Tibial artery (tissue), 4 donors: Measurements from ENCODE around the gene TRMT1.
A peak's percentile ranks its signal among the peaks of the same experiment; 100 is the strongest.

ENCODE experiments used
- DNase-seq, 2 donors: peaks; one replicate each; pipeline ENCODE4 v3.0.0-alpha.2; 2019
- H3K27ac ChIP-seq, 2 donors: fragments of 200-600 bp; sonication (generic) in 1 of 2; 1 replicate in 1 of 2; 2 replicates in 1 of 2; pipeline ENCODE4 v1.5.1; 2018 to 2019; ENCODE audit warnings: mild to moderate bottlenecking in 1 of 2
- H3K27me3 ChIP-seq, 2 donors: fragments of 200-600 bp; sonication (generic) in 1 of 2; one replicate each; pipeline versions ENCODE4 v1.5.1 to v1.6.0; 2016 to 2019
- H3K36me3 ChIP-seq, 3 donors: fragments of 200-600 bp; sonication (generic) in 2 of 3; one replicate each; pipeline ENCODE4 v1.5.1; 2016 to 2019; ENCODE audit warnings: mild to moderate bottlenecking in 2 of 3
- H3K4me1 ChIP-seq, 4 donors: fragments of 200-600 bp; sonication (generic) in 2 of 4; 1 replicate in 3 of 4; 2 replicates in 1 of 4; pipeline ENCODE4 v1.5.1; 2016 to 2019
- H3K4me3 ChIP-seq, 2 donors: fragments of 200-600 bp; sonication (generic) in 1 of 2; 1 replicate in 1 of 2; 2 replicates in 1 of 2; pipeline ENCODE4 v1.5.1; 2018 to 2019; ENCODE audit warnings: mild to moderate bottlenecking in 2 of 2
- H3K9me3 ChIP-seq, 3 donors: fragments of 200-600 bp; sonication (generic) in 1 of 3; one replicate each; pipeline ENCODE4 v1.5.1; 2016 to 2019
- intact Hi-C: fragments of 100-400 bp; cut with DNase I; formaldehyde crosslinking; loops from one replicate; pipeline ENCODE4 v1.15.0; 2023; ENCODE audit warnings: low total_unique reads
- TF ChIP-seq, protein P1 (sequence below), 2 experiments: fragments of 200-600 bp in 1 of 2; fragments of 450-650 bp in 1 of 2; IDR thresholded peaks; one replicate each; pipeline ENCODE4 v1.5.1; 2017 to 2019; ENCODE audit warnings: antibody characterized with exemption in 2 of 2, mild to moderate bottlenecking in 1 of 2, moderate library complexity in 1 of 2

TRMT1 gene

DNA sequence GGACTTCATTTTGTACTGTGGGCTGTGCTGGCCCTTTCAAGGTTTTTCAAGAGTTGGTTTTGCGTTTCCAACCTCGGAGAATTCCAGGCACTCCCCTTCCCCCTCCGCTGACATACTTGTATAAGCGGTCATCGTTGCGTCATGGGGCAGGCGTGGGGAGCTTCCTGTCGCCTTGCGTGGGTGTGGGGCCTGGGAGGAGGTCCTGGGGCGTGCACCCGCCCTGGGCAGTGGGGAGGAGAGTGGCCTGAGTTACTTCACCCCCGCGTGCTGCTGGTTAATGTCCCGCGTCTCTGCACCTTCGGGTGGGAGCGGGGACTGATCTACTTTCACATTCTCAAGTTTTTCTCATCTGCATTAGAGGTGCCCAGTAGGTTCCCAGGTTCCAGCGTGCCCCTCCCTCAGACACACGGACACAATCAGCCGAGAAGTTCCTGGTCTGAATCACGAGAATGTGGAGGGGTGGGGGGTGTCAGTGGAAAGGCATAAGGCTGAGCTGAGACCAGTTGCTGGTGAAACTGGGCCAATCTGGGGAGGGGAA, 37.8 kb upstream of the TRMT1 start:
- Histone ChIP-seq H3K36me3 (no peaks in the 10 kb centered on the region), H3K4me1 (peaks cover 0 to 21% (median 18%) of the 10 kb centered on the region in 4 donors), H3K27ac (peak overlapping the region; percentile 99), H3K4me3 (peak overlapping the region; percentile 94 to 98), H3K27me3 (no peaks in the 10 kb centered on the region), H3K9me3 (no peaks in the 10 kb centered on the region)
- TF ChIP-seq, protein P1, sequence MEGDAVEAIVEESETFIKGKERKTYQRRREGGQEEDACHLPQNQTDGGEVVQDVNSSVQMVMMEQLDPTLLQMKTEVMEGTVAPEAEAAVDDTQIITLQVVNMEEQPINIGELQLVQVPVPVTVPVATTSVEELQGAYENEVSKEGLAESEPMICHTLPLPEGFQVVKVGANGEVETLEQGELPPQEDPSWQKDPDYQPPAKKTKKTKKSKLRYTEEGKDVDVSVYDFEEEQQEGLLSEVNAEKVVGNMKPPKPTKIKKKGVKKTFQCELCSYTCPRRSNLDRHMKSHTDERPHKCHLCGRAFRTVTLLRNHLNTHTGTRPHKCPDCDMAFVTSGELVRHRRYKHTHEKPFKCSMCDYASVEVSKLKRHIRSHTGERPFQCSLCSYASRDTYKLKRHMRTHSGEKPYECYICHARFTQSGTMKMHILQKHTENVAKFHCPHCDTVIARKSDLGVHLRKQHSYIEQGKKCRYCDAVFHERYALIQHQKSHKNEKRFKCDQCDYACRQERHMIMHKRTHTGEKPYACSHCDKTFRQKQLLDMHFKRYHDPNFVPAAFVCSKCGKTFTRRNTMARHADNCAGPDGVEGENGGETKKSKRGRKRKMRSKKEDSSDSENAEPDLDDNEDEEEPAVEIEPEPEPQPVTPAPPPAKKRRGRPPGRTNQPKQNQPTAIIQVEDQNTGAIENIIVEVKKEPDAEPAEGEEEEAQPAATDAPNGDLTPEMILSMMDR (IDR thresholded peaks at IDR 0.05), result no peak
- peak; percentile 97 to 98 for DNase-seq
- intact Hi-C loops, result loop anchor here (10.0 kb wide), 1 partner anchor 690 kb away; no protein-coding TSS in a partner anchor

DNA sequence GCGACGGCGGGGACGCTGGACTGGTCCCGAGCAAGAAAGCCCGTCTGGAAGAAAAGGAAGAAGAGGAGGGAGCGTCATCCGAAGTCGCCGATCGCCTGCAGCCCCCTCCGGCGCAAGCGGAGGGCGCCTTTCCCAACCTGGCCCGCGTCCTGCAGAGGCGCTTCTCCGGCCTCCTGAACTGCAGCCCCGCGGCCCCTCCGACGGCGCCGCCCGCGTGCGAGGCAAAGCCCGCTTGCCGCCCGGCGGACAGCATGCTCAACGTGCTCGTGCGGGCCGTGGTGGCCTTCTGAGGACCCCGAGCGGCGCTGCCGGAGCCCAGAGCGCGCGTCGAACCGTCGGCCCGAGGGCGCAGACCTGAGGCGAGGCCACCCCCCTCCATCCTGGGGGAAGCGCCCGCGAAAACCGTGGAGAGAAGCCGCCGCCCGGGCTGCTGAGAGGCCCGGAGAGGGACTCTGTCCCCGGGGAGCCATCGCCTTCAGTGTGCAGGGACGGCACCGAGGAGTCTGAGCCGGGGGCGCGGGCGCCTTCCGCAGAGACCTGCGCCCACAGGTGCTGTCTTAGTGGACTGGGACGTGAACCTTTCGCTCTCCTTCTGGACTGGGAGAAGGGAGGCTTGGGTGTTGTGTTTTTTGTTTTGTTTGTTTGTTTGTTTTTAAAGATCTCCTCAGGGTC, 37.2 kb upstream of the TRMT1 start:
- peak overlapping the region; percentile 94 to 98 for H3K4me3 ChIP-seq
- intact Hi-C loops, result loop anchor here (10.0 kb wide), 1 partner anchor 691 kb away; no protein-coding TSS in a partner anchor
- no peaks in the 10 kb centered on the region for H3K36me3 ChIP-seq
- H3K4me1 ChIP-seq, result peaks cover 0 to 27% (median 23%) of the 10 kb centered on the region in 4 donors
- peak overlapping the region; percentile 99 for H3K27ac ChIP-seq
- no peaks in the 10 kb centered on the region for H3K27me3 ChIP-seq
- TF ChIP-seq, protein P1 (IDR thresholded peaks at IDR 0.05), result no peak
- peak in 1 of 2 donors; percentile 75 for DNase-seq
- H3K9me3 ChIP-seq, result no peaks in the 10 kb centered on the region

DNA sequence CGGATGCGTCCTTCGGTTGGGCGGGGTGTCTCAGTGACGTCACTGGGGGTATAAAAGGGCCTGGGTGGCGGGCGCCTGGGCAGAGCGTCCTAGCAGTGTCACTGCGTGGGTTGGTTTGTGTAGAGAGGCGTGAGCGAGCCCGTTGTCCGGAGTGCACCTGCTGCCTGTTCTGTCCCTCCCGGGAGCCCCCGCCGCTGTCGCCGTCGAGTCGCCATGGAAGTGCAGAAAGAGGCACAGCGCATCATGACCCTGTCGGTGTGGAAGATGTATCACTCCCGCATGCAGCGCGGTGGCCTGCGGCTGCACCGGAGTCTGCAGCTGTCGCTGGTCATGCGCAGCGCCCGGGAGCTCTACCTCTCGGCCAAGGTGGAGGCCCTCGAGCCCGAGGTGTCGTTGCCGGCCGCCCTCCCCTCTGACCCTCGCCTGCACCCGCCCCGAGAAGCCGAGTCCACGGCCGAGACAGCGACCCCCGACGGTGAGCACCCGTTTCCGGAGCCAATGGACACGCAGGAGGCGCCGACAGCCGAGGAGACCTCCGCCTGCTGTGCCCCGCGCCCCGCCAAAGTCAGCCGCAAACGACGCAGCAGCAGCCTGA, 36.5 kb upstream of the TRMT1 start:
- Histone ChIP-seq H3K9me3 (no peaks in the 10 kb centered on the region), H3K27ac (peak overlapping the region; percentile 99), H3K27me3 (no peaks in the 10 kb centered on the region), H3K36me3 (no peaks in the 10 kb centered on the region), H3K4me3 (peak overlapping the region; percentile 94 to 98), H3K4me1 (peaks cover 0 to 32% (median 27%) of the 10 kb centered on the region in 4 donors)
- TF ChIP-seq, protein P1 (IDR thresholded peaks at IDR 0.05), result peak in 1 of 2 experiments; percentile 30
- intact Hi-C loops, result loop anchor here (1.0 to 10.0 kb wide), 2 partner anchors 10 to 692 kb away; no protein-coding TSS in a partner anchor
- DNase-seq, result peak; percentile 95 to 97

DNA sequence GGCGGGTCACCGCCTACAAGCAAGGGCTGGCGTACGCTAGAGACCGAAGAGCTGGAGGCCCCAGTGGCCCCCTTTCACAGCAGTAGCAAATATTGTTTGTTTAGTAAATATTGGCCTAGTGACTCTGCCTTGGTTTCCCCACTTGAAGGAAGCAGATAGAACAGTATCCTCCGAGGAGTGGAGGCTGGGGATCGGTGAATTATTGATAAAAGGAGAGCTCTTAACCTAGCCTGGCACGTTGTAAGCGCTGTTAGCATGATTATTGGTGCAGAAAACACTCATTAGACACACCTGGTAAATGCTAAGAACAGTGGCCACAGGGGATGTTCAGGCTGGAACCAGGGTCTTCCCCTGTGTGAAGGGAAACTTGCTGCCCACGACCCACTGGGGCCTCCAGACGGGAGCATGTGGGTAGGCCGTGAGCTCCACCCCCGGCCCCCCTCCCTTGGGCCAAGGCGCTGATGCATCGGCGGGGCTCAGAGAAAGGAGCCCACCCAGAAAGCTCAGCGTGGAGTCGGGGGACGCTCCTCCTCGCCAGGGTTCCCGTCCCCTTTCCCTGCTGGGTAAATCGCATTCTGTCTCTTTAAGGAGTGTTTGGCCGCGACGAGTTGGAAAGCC, 35.9 kb upstream of the TRMT1 start:
- H3K36me3 ChIP-seq, result no peaks in the 10 kb centered on the region
- intact Hi-C loops, result loop anchor here (1.0 to 10.0 kb wide), 2 partner anchors 11 to 692 kb away; no protein-coding TSS in a partner anchor
- H3K4me1 ChIP-seq, result peaks cover 0 to 35% (median 27%) of the 10 kb centered on the region in 4 donors
- TF ChIP-seq, protein P1 (IDR thresholded peaks at IDR 0.05), result no peak
- H3K4me3 ChIP-seq, result peak overlapping the region; percentile 94 to 98
- no peaks in the 10 kb centered on the region for H3K9me3 ChIP-seq
- no peaks in the 10 kb centered on the region for H3K27me3 ChIP-seq
- no peak for DNase-seq
- peak overlapping the region; percentile 99 for H3K27ac ChIP-seq

DNA sequence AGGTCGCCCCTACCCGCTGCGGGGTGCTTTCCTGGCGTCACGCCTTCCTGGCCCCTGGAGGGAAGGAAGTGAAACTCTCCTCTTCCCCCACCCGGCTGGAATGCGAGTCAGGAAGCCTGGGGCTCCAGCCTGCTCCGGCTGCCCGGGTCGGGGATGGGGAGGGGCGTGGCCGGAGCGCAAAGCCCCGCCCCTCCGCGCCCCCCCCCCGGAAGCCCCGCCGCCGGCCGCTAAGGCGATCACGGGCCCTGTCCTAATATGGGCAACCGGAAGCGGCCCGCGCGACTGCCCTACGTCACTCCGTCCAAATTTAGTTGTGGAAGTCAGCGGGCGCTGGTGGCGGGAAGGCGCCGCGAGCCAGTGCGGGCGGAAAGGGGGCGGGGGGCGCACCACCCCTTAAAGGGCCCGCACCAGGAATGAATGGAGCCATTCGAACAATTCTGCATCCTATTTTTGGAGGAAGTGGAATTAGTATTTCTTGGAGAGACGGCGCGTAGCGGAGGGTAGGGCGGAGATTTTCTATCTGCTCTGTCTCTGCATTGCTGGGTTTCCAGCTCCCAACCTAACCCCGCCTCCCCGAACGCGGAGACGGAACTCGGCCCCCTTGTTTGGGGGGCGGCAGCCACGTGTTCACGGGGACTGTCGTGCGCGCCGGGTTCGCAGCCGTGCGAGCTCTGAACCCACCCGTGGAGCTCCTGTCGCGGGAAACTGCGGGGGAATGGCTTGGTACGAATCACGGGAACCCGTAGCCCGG, 35.2 kb upstream of the TRMT1 start:
- intact Hi-C loops, result loop anchor here (1.0 to 10.0 kb wide), 2 partner anchors 12 to 693 kb away; no protein-coding TSS in a partner anchor
- TF ChIP-seq, protein P1 (IDR thresholded peaks at IDR 0.05), result peak in 1 of 2 experiments; percentile 26
- peak; percentile 96 to 99 for DNase-seq
- Histone ChIP-seq H3K4me3 (peak overlapping the region; percentile 94 to 98), H3K36me3 (no peaks in the 10 kb centered on the region), H3K27ac (peak overlapping the region; percentile 99), H3K9me3 (no peaks in the 10 kb centered on the region), H3K4me1 (peaks cover 0 to 39% (median 29%) of the 10 kb centered on the region in 4 donors), H3K27me3 (no peaks in the 10 kb centered on the region)
